H1 (cell line): Measurements from ENCODE around the gene IL17REL. TPM values are rescaled to one million over a fixed set of nuclear protein-coding genes. Genes with fewer than 3 reads are reported as not detected.

Source experiments
- CTCF ChIA-PET: fragments of 300-600 bp; sonication (Branson Sonifier 250); formaldehyde crosslinking; loops from one replicate; lab custom pipeline; 2021; ENCODE audit not compliant: partially characterized antibody; lab: Charles Lee
- POLR2A ChIA-PET: fragments of 300-600 bp; sonication (Branson Sonifier 250); formaldehyde crosslinking; loops from one replicate; lab custom pipeline; 2021; ENCODE audit warnings: inconsistent platforms; ENCODE audit not compliant: partially characterized antibody; lab: Charles Lee
- DNase-seq, 2 experiments: peaks; one replicate each; pipeline versions ENCODE4 v3.0.0 to v3.0.0-alpha.2; 2010 to 2022; ENCODE audit warnings: low spot score in 2 of 2, low read depth in 1 of 2, mixed read lengths in 1 of 2
- FAIRE-seq: peaks from 2 replicates; lab custom pipeline; 2011; peaks lifted over from hg19 to GRCh38; lab: Jason Lieb, UNC
- H2AFZ ChIP-seq: 2 replicates; pipeline ENCODE4 v1.8.1; 2012; ENCODE audit warnings: low read length, inconsistent platforms
- H2AK5ac ChIP-seq: 2 replicates; pipeline ENCODE4 v1.6.1; 2013; ENCODE audit warnings: low read depth, low read length
- H2BK120ac ChIP-seq: replicated peaks from 2 replicates; pipeline ENCODE3; 2013; ENCODE audit warnings: low read depth, low read length, inconsistent platforms
- H2BK12ac ChIP-seq: 2 replicates; pipeline ENCODE4 v1.6.1; 2013; ENCODE audit warnings: low read depth, low read length
- H2BK15ac ChIP-seq: 2 replicates; pipeline ENCODE4 v1.6.1; 2013; ENCODE audit warnings: low read length
- H2BK20ac ChIP-seq: 2 replicates; pipeline ENCODE4 v1.6.1; 2013; ENCODE audit warnings: low read length
- H2BK5ac ChIP-seq: 2 replicates; pipeline ENCODE4 v1.6.1; 2013; ENCODE audit warnings: low read depth, low read length
- H3K14ac ChIP-seq: 2 replicates; pipeline ENCODE4 v1.6.1; 2013; ENCODE audit warnings: inconsistent platforms; ENCODE audit not compliant: insufficient read length
- H3K18ac ChIP-seq: 2 replicates; pipeline ENCODE4 v1.6.1; 2013; ENCODE audit warnings: low read length; ENCODE audit errors: extremely low read depth
- H3K23ac ChIP-seq: 2 replicates; pipeline ENCODE4 v1.6.1; 2013; ENCODE audit warnings: inconsistent platforms; ENCODE audit not compliant: insufficient read length
- H3K23me2 ChIP-seq: 2 replicates; pipeline ENCODE4 v1.6.1; 2013; ENCODE audit warnings: low read depth, low read length
- H3K27ac ChIP-seq: 2 replicates; pipeline ENCODE4 v1.6.1; 2011; ENCODE audit warnings: low read depth, low read length, inconsistent platforms
- H3K27me3 ChIP-seq, 4 experiments: replicated peaks in 1 of 4; 1 replicate in 1 of 4; 2 replicates in 3 of 4; pipeline versions ENCODE4 v1.6.1 to v1.8.1; 2011 to 2013; ENCODE audit warnings: low read length in 3 of 4, mild to moderate bottlenecking in 3 of 4, inconsistent platforms in 2 of 4, mixed read lengths in 2 of 4, moderate library complexity in 1 of 4; ENCODE audit not compliant: control insufficient read depth in 3 of 4, insufficient read depth in 3 of 4; ENCODE audit errors: extremely low read depth in 1 of 4
- H3K36me3 ChIP-seq, 4 experiments: 2 replicates each; pipeline versions ENCODE4 v1.6.1 to v1.8.1; 2011 to 2013; ENCODE audit warnings: mild to moderate bottlenecking in 4 of 4, low read length in 3 of 4, moderate library complexity in 2 of 4, control low read depth in 1 of 4, inconsistent platforms in 1 of 4; ENCODE audit not compliant: insufficient read depth in 4 of 4, control insufficient read depth in 2 of 4
- H3K4ac ChIP-seq: replicated peaks from 2 replicates; pipeline ENCODE3; 2013; ENCODE audit warnings: low read length, low read depth, mixed read lengths, inconsistent platforms; ENCODE audit not compliant: insufficient read length
- H3K4me1 ChIP-seq, 4 experiments: replicated peaks in 1 of 4; 1 replicate in 1 of 4; 2 replicates in 3 of 4; pipeline versions ENCODE4 v1.6.1 to v1.8.1; 2011 to 2013; ENCODE audit warnings: low read length in 3 of 4, inconsistent platforms in 2 of 4, mixed read lengths in 1 of 4; ENCODE audit not compliant: insufficient read depth in 4 of 4, control insufficient read depth in 3 of 4
- H3K4me2 ChIP-seq, 2 experiments: 2 replicates each; pipeline versions ENCODE4 v1.6.1 to v1.8.1; 2011 to 2013; ENCODE audit warnings: low read depth in 2 of 2, low read length in 2 of 2, control low read depth in 1 of 2, inconsistent platforms in 1 of 2, mild to moderate bottlenecking in 1 of 2; ENCODE audit not compliant: insufficient read depth in 1 of 2
- H3K4me3 ChIP-seq, 4 experiments: fragments of 200-600, 300-600 bp in 1 of 4; sonication (generic), shearing (Covaris generic), sonication (Bioruptor Twin) in 1 of 4; 2 replicates each; pipeline versions ENCODE4 v1.5.1 to v1.8.1; 2011 to 2016; ENCODE audit warnings: low read length in 4 of 4, low read depth in 3 of 4, control low read depth in 2 of 4, inconsistent platforms in 2 of 4, mild to moderate bottlenecking in 2 of 4, mixed read lengths in 1 of 4, moderate library complexity in 1 of 4; ENCODE audit not compliant: insufficient read depth in 2 of 4; ENCODE audit errors: extremely low read depth in 1 of 4
- H3K56ac ChIP-seq: replicated peaks from 2 replicates; pipeline ENCODE3; 2013; ENCODE audit warnings: low read depth, mild to moderate bottlenecking, mixed read lengths, low read length, inconsistent platforms; ENCODE audit not compliant: insufficient read length
- H3K79me1 ChIP-seq: 2 replicates; pipeline ENCODE4 v1.6.1; 2013; ENCODE audit warnings: low read depth, low read length, control low read depth
- H3K79me2 ChIP-seq, 2 experiments: 2 replicates each; pipeline versions ENCODE4 v1.6.1 to v1.8.1; 2012 to 2013; ENCODE audit warnings: low read length in 2 of 2, mild to moderate bottlenecking in 2 of 2, inconsistent platforms in 1 of 2; ENCODE audit not compliant: insufficient read depth in 2 of 2, control insufficient read depth in 1 of 2
- H3K9ac ChIP-seq, 4 experiments: replicated peaks in 1 of 4; 1 replicate in 1 of 4; 2 replicates in 3 of 4; pipeline versions ENCODE4 v1.6.1 to v1.8.1; 2011 to 2013; ENCODE audit warnings: low read depth in 3 of 4, low read length in 3 of 4, control low read depth in 2 of 4, mild to moderate bottlenecking in 2 of 4, moderate library complexity in 2 of 4, inconsistent platforms in 1 of 4; ENCODE audit errors: extremely low read depth in 1 of 4
- H3K9me3 ChIP-seq, 2 experiments: 2 replicates each; pipeline versions ENCODE4 v1.6.1 to v1.8.1; 2012 to 2013; ENCODE audit warnings: mild to moderate bottlenecking in 2 of 2, moderate library complexity in 2 of 2, control low read depth in 1 of 2, inconsistent platforms in 1 of 2, low read depth in 1 of 2, low read length in 1 of 2, mixed read lengths in 1 of 2; ENCODE audit not compliant: insufficient read depth in 2 of 2
- H4K20me1 ChIP-seq, 2 experiments: replicated peaks in 1 of 2; 2 replicates each; pipeline versions ENCODE3 to v1.8.1; 2011 to 2013; ENCODE audit warnings: inconsistent platforms in 2 of 2, low read length in 2 of 2, mild to moderate bottlenecking in 1 of 2; ENCODE audit not compliant: insufficient read depth in 2 of 2, control insufficient read depth in 1 of 2
- H4K5ac ChIP-seq: 2 replicates; pipeline ENCODE4 v1.6.1; 2013; ENCODE audit warnings: low read length, low read depth, mixed read lengths, inconsistent platforms; ENCODE audit not compliant: insufficient read length
- H4K8ac ChIP-seq: 2 replicates; pipeline ENCODE4 v1.8.0; 2013; ENCODE audit warnings: mild to moderate bottlenecking, moderate library complexity, low read length, inconsistent platforms; ENCODE audit not compliant: insufficient read depth; ENCODE audit errors: extremely low read depth
- H4K91ac ChIP-seq: replicated peaks from 2 replicates; pipeline ENCODE3; 2013; ENCODE audit warnings: low read length, mixed read lengths, inconsistent platforms; ENCODE audit not compliant: insufficient read length
- BACH1 ChIP-seq: IDR thresholded peaks from 2 replicates; pipeline ENCODE4 v1.6.1; 2012; ENCODE audit warnings: low read length, improper control_type of control experiment
- EZH2 ChIP-seq: fragments of 200-600 bp; sonication (generic); IDR thresholded peaks from 2 replicates; pipeline ENCODE4 v1.7.1; 2012; ENCODE audit warnings: low read depth, mild to moderate bottlenecking, moderate library complexity, low read length, inconsistent platforms; ENCODE audit not compliant: severe bottlenecking
- GTF2F1 ChIP-seq: IDR thresholded peaks from 2 replicates; pipeline ENCODE4 v1.6.1; 2012; ENCODE audit warnings: low read depth, low read length, improper control_type of control experiment, borderline replicate concordance
- NANOG ChIP-seq: IDR thresholded peaks from 2 replicates; pipeline ENCODE4 v1.6.1; 2011; ENCODE audit warnings: low read length, low read depth, mild to moderate bottlenecking, inconsistent platforms; ENCODE audit not compliant: insufficient read depth, poor library complexity, severe bottlenecking
- SP4 ChIP-seq: IDR thresholded peaks from 2 replicates; pipeline ENCODE4 v1.6.1; 2012; ENCODE audit warnings: low read length, inconsistent platforms
- SRF ChIP-seq: IDR thresholded peaks from 2 replicates; pipeline ENCODE4 v1.6.1; 2011; ENCODE audit warnings: mild to moderate bottlenecking, low read depth, low read length, moderate library complexity
- SUZ12 ChIP-seq: fragments of 200-600 bp; sonication (generic); IDR thresholded peaks from 2 replicates; pipeline ENCODE4 v1.6.1; 2012; ENCODE audit warnings: mild to moderate bottlenecking, inconsistent platforms, low read length, moderate library complexity, mixed read lengths
- TAF7 ChIP-seq: optimal IDR thresholded peaks from 2 replicates; pipeline ENCODE3; 2011; ENCODE audit warnings: low read depth, mild to moderate bottlenecking, inconsistent platforms, low read length, moderate library complexity, borderline replicate concordance
- WGBS, 2 experiments: shearing (Covaris generic) in 1 of 2; methylation state at CpG; one replicate each; pipeline versions ENCODE4 v1.1.6 to v1.1.7; 2013 to 2015; ENCODE audit warnings: low lambda C conversion rate in 2 of 2, mixed read lengths in 2 of 2, inconsistent platforms in 1 of 2, low coverage in 1 of 2, missing lambda C conversion rate in 1 of 2; ENCODE audit not compliant: insufficient replicate concordance in 2 of 2, insufficient coverage in 1 of 2, insufficient read length in 1 of 2; ENCODE audit errors: extremely low coverage in 1 of 2, missing lambda C conversion rate in 1 of 2; 5-methylcytosine and 5-hydroxymethylcytosine counted together
- polyA plus RNA-seq, 7 experiments: library from polyadenylated mRNA; depleted of rRNA in 3 of 7; stranded (reverse) in 5 of 7; unstranded in 2 of 7; fragments of >200 nt in 5 of 7; fragments of 200-250 nt in 2 of 7; gene quantifications; 1 replicate in 5 of 7; 2 replicates in 1 of 7; 4 replicates in 1 of 7; pipeline versions ENCODE4 v1.2.1 to v1.2.3, GENCODE V29; 2011 to 2013; ENCODE audit warnings: missing spikeins in 2 of 7, mixed read lengths in 2 of 7
- total RNA-seq: library from RNA; stranded (reverse); fragmentation: NEBNext Ultra II Directional; extraction: Animal tissue kit (Norgen Biotek cat#: 25700); gene quantifications from 2 replicates; pipeline ENCODE4 v1.2.1, GENCODE V29; 2021

Gene IL17REL
- total and polyA plus RNA-seq, 2 of the 8 experiments (the other 6 are each of a cell fraction or from before 2014, with no cell fraction given): 0.15 to 0.20 TPM

DNA sequence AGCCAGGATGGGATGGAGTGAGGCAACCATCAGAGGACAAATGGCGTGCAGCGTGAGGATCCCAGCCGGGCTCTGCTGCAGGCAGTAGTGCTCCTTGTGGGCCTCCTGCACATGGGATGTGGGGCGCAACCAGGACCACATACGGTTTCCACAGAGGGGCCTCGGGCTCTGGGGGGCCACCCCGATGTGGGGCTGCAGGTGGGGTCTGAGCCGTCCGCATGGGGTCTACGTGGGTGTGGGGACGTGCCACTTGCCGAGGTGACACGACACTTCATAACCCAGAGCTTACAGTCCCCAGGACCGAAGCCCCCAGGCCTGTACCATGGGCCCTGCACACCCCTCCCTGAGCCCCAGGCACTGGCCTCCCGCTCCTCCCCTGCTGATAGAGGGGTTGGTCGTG lies 34.8 kb upstream of the IL17REL start:
- no peak for DNase-seq

More for the DNA sequence above, 34.8 kb upstream of the IL17REL start:
- Histone ChIP-seq H3K4me3 (no peak overlapping the region), H3K18ac (no peak overlapping the region), H2BK120ac (no peak overlapping the region), H4K20me1 (no peaks in the 10 kb centered on the region), H2BK5ac (no peak overlapping the region), H3K23me2 (no peaks in the 10 kb centered on the region), H4K5ac (no peak overlapping the region), H3K56ac (no peak overlapping the region), H3K27ac (no peak overlapping the region), H2AK5ac (no peak overlapping the region), H2BK15ac (no peak overlapping the region), H3K9ac (no peak overlapping the region), H2BK20ac (no peak overlapping the region), H3K79me2 (no peaks in the 10 kb centered on the region), H4K91ac (no peak overlapping the region), H3K27me3 (no peaks in the 10 kb centered on the region), H3K36me3 (no peaks in the 10 kb centered on the region), H2BK12ac (no peak overlapping the region)
- 91% methylated on average over 9 of the region's 16 CpGs; no CpG with 5 or more reads in 1 of the 2 experiments for WGBS, 2 experiments
- no peak for FAIRE-seq
- no peak for TF ChIP-seq BACH1
- no peak for TF ChIP-seq NANOG
- no peak for TF ChIP-seq GTF2F1
- no peak for TF ChIP-seq TAF7
- no peak for TF ChIP-seq SUZ12
- TF ChIP-seq EZH2: no peak
- no peak for TF ChIP-seq SP4
- TF ChIP-seq SRF: no peak
- TF ChIP-seq, all 59 proteins: peak for 0
- Histone ChIP-seq H3K79me1 (no peaks in the 10 kb centered on the region), H4K8ac (no peak overlapping the region), H3K9me3 (no peaks in the 10 kb centered on the region), H3K4me1 (no peaks in the 10 kb centered on the region; a peak in 1 of 7 replicates), H3K4ac (no peak overlapping the region), H2AFZ (no peak overlapping the region), H3K4me2 (no peak overlapping the region), H3K14ac (no peak overlapping the region), H3K23ac (no peak overlapping the region)
- ChIA-PET CTCF (interaction anchor here (0.8 kb wide), 1 partner anchor 9 kb away, joined by 3 read pairs; no protein-coding TSS in a partner anchor), POLR2A (no interaction called here)
